ENCODE data around the gene PCDHGB1.

PCDHGB1 gene

DNA sequence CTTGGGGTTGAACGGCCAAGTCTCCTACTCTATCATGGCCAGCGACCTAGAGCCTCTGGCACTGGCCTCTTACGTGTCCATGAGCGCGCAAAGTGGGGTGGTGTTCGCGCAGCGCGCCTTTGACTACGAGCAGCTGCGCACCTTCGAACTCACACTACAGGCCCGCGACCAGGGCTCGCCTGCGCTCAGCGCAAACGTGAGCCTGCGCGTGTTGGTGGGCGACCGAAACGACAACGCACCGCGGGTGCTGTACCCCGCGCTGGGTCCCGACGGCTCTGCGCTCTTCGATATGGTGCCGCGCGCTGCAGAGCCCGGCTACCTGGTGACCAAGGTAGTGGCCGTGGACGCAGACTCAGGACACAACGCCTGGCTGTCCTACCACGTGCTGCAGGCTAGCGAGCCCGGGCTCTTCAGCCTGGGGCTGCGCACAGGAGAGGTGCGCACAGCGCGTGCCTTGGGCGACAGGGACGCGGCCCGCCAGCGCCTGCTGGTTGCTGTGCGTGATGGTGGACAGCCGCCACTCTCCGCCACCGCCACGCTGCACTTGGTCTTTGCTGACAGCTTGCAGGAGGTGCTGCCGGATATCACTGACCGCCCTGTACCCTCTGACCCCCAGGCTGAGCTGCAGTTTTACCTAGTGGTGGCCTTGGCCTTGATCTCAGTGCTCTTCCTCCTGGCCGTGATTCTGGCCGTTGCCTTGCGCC lies 49.8 kb downstream of the PCDHGB1 start:
- Histone ChIP-seq H3K27me3 (ENCODE audit: insufficient read depth, low read length) (no peaks in the 10 kb centered on the region), H3K9me2 (ENCODE audit: low read depth, low read length) (no peaks in the 10 kb centered on the region), H3K4me2 (ENCODE audit: low read length) (no peak overlapping the region)

More for the DNA sequence above, 49.8 kb downstream of the PCDHGB1 start:
- Histone ChIP-seq H3K9me3 (ENCODE audit: low read length) (peaks cover 5% of the 10 kb centered on the region; the same call in 1 of the 2 replicates), H3F3A (ENCODE audit: insufficient read depth, low read length) (no peaks in the 10 kb centered on the region), H3K4me3 (ENCODE audit: low read depth, low read length, poor library complexity, severe bottlenecking) (no peak overlapping the region), H3K27ac (ENCODE audit: low read depth, low read length, poor library complexity, severe bottlenecking) (no peak overlapping the region), H3K9ac (ENCODE audit: low read length) (no peak overlapping the region), H3K79me2 (ENCODE audit: insufficient read depth, low read length) (no peaks in the 10 kb centered on the region), H3K36me3 (ENCODE audit: insufficient read depth, low read length) (no peaks in the 10 kb centered on the region), H4K20me1 (ENCODE audit: insufficient read depth, low read length) (no peaks in the 10 kb centered on the region), H2AFZ (ENCODE audit: low read length) (no peak overlapping the region), H3K4me1 (ENCODE audit: insufficient read depth, low read length, severe bottlenecking) (no peaks in the 10 kb centered on the region)
- no peak for TF ChIP-seq CTCF (IDR thresholded peaks at IDR 0.05; ENCODE audit: low read length)
- TF ChIP-seq EZH2 (IDR thresholded peaks at IDR 0.05; ENCODE audit: borderline replicate concordance, low read length), result no peak

All from OCI-LY1 (cell line).